GM18951 (cell line): ENCODE measurements around the gene PPM1H.

ENCODE experiments used
- POLR2A ChIP-seq: IDR thresholded peaks from 4 replicates; pipeline ENCODE4 v1.6.1; 2011; ENCODE audit warnings: mild to moderate bottlenecking; ENCODE audit not compliant: insufficient read length, insufficient read depth; ENCODE audit errors: extremely low read depth
- in situ Hi-C: fragments of 300-500 bp; cut with MboI; formaldehyde crosslinking; loops from one replicate; pipeline ENCODE4 v1.12.0; 2022; ENCODE audit warnings: low sequenced_read_pairs, mixed read lengths, inconsistent platforms; ENCODE audit not compliant: unreplicated experiment

The PPM1H gene

GRCh38 chr12:62646566-62646965 is 288.4 kb downstream of the PPM1H start:
- in situ Hi-C loops, result no loop called here
- TF ChIP-seq POLR2A, result no peak

- no peak for TF ChIP-seq POLR2A
- in situ Hi-C loops, result no loop called here
These were observed 291.5 kb downstream of the PPM1H start for GRCh38 chr12:62643486-62643885.

GRCh38 chr12:62642486-62642885 is 292.5 kb downstream of the PPM1H start:
- TF ChIP-seq POLR2A, result no peak
- in situ Hi-C loops, result no loop called here

- in situ Hi-C loops, result no loop called here
- no peak for TF ChIP-seq POLR2A
These were observed 294.0 kb downstream of the PPM1H start for GRCh38 chr12:62640910-62641448.

- no peak for TF ChIP-seq POLR2A
- in situ Hi-C loops, result no loop called here
These were observed 297.3 kb downstream of the PPM1H start for GRCh38 chr12:62637679-62638078.

GRCh38 chr12:62635649-62636048 is 299.3 kb downstream of the PPM1H start:
- in situ Hi-C loops, result no loop called here
- no peak for TF ChIP-seq POLR2A

- TF ChIP-seq POLR2A, result no peak
- in situ Hi-C loops, result no loop called here
These were observed 302.5 kb downstream of the PPM1H start for GRCh38 chr12:62632411-62632918.

GRCh38 chr12:62631471-62632410 is 303.2 kb downstream of the PPM1H start:
- in situ Hi-C loops, result no loop called here
- TF ChIP-seq POLR2A, result no peak

GRCh38 chr12:62629971-62630739 is 304.8 kb downstream of the PPM1H start:
- in situ Hi-C loops, result no loop called here
- TF ChIP-seq POLR2A, result no peak

GRCh38 chr12:62629413-62629812 is 305.5 kb downstream of the PPM1H start:
- no peak for TF ChIP-seq POLR2A
- in situ Hi-C loops, result no loop called here

- no peak for TF ChIP-seq POLR2A
- in situ Hi-C loops, result no loop called here
These were observed 307.8 kb downstream of the PPM1H start for GRCh38 chr12:62627181-62627580.

GRCh38 chr12:62625228-62625627 is 309.7 kb downstream of the PPM1H start:
- in situ Hi-C loops, result no loop called here
- no peak for TF ChIP-seq POLR2A

- in situ Hi-C loops, result no loop called here
These were observed 312.8 kb downstream of the PPM1H start for GRCh38 chr12:62622177-62622576.

More at GRCh38 chr12:62622177-62622576, 312.8 kb downstream of the PPM1H start:
- TF ChIP-seq POLR2A, result no peak
